Measurements from ENCODE around the gene CDC6.

CDC6 gene

DNA sequence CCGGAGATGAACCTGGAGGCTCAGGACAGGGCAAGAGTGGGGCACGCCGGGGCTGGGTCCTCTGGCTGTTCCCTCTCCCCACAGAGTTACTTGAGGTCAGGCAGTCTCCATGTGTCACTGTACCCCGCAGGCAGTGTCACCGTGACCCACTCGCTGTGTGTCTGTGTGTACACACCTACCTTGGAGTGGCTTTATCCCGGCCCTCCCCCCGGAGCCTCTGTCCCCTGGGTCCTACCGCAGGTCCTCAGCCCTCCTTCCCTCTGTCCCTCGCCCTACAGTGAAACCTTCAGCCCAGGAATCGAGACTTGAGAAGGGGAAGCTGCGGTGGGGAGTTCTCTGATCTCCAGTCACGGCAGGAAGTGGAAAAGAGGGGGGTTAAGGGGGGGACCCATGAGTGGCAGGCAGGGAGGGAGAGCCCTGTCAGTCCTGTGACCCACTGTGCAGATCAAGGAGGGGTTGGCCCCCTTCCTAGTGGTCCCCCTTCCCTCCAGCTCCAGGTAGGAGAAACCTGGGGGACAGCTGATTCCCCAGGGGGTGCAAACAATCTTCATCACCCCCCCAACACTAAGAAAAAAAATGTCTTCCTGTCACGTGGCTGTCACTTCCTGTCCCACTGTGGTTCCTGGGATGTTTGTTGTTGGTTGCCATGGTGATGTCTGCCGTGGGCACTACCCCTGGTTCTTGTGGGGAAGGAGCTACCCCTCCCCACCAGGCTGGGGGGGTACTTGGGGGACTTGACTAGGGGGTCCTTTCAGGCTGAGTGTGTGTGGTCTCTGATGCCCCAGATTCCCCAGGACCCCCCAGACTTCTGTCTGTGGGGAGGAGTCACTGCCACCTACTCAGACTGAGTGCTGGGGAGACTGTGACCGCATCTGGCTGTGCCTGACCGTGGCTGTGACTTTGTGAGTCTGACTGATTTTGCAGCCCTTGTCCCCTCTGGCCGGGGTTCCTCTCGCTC is 35.0 kb downstream of the CDC6 start:
- DNase-seq (ENCODE audit: low read depth in 2 of 2, low spot score in 1 of 2): peak; percentile 79 to 83

DNA sequence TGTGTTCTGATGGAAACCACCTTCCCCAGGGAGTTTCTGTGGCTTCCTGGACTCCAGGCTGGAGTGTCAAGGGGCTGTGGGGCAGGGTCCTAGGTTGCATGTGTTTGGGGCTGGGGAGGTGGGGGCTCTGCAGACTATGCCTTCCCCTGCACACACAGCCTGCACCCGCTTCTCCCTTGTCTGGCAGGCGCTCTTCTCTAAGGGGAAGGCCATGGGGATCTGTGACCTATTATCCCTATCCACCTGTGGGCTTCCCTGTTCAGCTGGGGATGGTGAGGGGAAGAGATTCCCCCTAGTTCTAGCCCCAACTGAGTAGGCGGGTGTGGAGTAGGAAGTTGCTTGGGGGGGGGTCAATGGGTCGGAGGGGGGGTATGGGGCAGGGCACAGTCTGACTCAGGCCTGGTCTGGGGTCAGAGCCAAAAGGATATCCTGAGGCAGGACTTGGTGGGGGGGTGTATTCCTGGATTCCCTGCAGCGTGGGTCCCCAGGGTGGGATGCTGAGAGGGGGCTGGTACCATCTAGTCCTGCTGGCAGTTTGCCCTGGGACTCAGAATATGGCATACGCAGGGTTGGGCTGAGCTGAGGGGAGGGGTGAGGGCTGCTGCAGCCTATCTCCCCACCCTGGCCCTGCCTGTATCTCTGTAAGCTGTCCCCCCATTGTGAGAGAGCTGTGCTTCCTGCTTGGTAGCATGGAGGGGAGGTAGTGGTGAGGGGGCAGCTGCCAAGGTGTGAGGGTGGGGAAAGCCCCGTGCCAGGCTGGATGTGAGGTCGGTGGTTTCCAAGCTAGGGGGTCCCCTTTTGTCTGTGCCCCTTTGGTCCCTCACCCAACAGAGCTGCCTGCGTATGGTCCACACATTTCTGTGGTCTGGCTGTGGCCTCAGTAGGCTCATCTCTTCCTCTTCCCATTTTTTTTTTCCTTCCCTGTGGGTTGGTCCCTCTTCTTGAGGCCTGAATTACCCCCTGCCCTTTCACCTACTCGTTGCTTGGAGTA is 36.0 kb downstream of the CDC6 start:
- peak in 1 of 2 donors; percentile 58 for DNase-seq (ENCODE audit: low read depth in 2 of 2, low spot score in 1 of 2)

DNA sequence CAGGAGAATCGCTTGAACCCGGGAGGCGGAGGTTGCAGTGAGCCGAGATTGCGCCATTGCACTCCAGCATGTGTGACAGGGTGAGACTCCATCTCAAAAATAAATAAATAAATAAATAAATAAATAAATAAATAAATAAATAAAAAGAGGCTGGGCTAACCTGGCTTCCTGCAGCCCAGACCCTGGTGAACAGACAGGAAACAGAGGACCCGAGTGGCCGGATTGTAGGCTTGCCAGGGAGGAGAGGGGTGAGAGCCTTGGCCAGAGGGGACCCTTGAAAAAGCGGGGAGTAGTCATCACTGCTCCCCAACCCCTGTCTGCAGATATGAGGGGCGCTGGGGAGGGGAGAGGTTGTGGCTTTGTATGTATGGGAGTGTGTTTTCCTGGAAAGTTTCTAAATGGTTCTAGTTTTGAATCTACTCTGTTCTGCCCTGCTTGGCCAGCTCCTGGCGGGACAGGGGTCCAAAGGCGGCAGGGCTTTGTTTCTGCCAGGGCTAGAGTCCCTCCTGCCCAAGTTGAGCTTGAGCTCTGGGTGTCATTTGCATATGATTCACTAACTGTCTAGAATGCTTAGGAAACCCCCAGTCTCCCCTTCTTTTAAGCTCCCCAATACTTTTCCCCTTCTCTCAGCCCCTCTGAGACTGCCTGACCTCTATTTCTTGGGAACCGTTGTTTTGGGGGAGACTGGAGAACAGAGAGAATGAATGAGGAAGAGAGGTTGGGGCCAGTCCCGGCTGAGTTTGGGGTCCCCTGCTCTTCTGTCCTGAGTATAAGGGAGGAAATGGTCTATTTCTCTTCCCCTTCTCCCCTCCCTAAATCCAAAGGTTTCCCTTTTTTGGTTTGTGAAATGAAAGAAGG is 37.7 kb downstream of the CDC6 start:
- DNase-seq (ENCODE audit: low read depth in 2 of 2, low spot score in 1 of 2): no peak

DNA sequence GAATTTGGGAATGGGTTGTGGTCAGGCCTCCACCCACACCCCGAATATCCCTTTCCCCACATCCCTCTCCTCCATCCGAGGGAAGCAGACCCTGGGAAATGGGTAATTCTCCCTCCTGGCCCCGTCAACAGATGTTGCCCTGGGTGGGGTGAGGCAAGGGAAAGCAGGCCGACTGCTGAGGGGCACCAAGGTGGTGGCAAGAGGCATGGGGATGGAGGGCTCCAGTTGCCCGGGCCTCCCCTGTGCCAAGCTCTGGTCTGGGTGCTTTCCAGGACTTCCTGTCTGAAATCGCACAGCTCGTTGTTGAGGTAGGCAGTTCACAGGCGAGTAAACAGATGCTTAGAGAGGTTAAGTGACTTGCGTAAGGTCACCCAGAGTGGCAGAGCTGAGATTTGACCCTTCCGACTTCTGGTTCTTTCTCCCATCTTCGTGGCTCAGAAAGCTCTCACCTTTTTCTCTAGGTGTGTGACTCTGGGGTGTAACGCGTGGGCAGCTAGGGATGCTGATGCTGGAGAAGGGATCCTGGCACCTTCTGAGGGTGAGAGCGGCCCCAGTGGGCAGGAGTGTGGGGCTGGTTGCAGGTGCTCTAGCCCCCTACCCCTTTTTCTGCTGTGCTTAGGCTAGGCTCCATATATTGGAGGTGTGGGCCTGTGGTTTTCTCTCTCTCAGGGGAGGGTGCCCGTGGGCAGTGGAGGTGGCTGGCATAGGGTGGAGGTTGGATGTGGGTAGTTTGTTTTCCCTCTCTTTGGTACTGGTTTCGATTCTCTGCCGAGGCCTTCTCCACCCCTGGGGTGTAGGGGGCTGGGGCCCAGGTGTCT is 38.5 kb downstream of the CDC6 start:
- no peak for DNase-seq (ENCODE audit: low read depth in 2 of 2, low spot score in 1 of 2)

DNA sequence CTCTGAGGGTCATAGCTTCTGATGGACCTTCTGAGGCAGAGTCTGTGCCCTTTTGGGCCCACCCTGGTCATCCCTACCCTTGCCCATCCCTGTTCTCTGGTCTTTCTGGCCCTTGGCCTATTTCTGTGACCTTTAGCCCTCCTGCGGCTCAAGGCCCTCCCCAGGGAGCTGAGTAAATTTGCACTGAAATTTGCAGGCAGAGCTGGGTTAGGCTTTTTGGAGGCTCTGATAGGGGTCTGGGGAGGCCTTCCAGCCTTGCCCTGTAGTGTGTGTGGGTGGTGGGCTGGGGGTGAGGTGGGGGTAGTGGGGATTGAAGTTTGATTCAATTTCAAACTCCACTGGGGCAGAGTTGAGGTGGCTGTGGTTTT is 39.1 kb downstream of the CDC6 start:
- no peak for DNase-seq (ENCODE audit: low read depth in 2 of 2, low spot score in 1 of 2)

DNA sequence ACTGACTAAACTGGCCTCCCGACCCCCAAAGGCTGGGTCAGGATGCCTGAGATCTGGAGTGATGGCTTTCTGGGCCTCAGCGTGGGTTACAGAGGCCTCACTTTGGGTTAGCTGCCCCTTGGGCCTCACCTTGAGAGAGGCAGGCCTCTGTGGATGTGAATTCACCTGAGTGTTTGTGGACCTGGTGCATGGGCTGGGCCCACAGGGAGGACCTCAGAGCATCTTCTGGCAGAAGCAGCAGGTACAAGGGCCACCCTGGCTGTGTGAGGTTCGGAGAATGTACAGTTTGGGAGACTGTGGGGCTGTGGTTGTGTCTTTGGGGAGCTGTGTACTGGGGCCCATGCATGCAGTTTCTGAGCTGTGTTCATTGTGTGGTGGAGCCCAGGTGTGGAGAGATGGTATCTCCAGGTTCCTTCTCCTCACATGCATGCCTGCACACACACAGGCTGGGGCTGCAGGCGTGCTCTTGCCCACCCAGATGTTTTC is 39.6 kb downstream of the CDC6 start:
- no peak for DNase-seq (ENCODE audit: low read depth in 2 of 2, low spot score in 1 of 2)

DNA sequence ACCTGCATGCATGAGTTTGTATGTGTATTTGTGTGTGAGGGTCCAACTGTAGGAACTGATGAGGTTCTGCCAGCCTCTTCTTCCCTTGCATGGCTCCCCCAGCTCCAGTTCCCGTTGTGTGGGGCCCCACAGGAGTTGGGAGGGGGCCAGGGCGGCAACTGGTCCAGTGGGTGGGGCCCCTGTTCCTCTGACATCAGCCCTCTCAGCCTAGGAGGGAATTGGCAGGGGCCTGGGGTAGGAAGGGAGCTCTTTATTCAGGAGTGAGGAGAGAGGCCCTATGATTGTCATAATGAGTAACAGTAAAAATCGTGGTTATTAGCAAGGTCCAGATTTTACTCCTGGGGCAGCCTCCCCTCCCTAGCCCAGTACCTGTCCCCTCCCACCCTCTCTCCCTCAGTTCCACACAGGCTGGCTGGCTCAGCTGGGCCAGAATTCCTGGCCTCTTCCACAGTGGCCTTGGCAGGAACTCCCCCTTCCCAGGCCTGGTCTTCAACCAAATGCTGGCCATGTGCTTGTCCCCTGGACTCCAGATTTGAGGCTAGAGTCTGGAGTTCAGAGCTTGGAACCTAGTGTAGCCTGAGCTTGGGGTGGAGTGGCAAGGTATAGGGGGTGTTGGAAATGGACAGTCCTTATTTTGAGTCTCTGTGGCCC is 40.2 kb downstream of the CDC6 start:
- no peak for DNase-seq (ENCODE audit: low read depth in 2 of 2, low spot score in 1 of 2)

DNA sequence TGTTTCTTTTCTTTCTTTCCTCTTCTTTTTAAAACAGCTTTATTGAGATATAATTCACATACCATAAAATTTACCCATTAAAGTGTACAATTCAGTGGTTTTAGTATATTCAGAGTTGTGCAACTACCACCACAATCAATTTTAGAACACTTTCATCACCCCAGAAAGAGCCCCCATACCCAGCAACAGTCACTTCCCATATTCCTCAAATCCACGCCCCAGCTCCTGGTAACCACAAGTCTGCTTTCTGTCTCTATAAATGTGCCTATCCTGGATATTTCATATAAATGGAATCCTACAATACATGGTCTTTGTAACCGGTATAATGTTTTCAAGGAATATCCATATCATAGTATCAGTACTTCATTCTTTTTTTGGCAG is 40.7 kb downstream of the CDC6 start:
- no peak for DNase-seq (ENCODE audit: low read depth in 2 of 2, low spot score in 1 of 2)

DNA sequence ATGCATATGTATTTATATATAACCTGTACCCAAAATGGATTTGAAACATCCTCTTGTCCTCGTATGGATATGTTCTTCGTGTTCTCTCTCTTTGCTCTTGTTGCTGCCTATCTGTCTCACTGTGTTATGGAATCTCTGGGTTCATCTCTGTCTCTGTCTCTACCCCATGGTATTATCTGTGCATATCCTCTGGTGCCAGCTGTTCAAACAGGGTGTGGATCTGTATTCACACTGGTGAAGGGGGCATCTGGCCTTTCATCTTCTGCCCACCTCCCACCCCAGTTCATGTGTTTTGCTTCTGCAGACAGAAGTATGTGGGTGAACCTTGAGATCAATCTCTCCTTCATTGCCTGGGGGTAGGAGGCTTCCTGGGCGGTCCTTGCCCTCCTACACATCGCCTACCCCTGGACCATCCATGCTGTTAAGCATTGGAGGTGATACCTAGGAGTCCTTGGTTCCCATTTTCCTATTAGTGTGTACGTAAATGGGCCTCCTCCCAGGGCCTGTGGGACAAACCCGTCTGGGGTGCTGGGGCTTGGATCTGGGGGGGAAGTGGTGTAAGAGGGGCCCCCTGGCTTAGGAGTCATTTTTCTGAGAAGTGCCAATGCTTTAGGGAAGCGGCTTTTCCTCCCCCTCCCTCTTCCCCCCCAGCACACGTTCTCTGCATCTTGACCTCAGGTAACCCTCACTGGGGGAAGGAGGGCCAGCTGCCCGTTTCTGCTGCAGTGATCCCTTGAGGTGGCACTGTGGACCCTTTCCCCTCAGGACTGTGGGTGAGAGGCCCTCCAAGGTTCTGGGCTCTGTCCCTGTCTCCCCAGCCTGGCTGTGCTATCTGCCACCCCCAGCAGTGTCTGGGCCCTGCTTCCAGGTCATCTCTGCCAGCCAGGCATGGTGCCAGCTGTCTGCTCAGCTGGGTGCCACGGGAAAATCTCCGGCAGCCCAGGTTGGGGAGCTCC is 42.4 kb downstream of the CDC6 start:
- no peak for DNase-seq (ENCODE audit: low read depth in 2 of 2, low spot score in 1 of 2)

DNA sequence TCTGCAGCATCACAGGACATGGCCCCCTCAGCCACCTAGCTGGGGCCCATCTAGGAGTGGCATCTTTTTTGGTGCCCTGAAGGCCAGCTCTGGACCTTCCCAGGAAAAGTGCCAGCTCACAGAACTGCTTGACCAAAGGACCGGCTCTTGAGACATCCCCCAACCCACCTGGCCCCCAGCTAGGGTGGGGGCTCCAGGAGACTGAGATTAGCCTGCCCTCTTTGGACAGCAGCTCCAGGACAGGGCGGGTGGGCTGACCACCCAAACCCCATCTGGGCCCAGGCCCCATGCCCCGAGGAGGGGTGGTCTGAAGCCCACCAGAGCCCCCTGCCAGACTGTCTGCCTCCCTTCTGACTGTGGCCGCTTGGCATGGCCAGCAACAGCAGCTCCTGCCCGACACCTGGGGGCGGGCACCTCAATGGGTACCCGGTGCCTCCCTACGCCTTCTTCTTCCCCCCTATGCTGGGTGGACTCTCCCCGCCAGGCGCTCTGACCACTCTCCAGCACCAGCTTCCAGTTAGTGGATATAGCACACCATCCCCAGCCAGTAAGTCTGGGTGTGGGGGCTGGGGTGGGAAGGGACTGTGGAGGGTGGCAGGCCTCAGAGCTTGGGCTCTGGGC is 43.3 kb downstream of the CDC6 start:
- DNase-seq (ENCODE audit: low read depth in 2 of 2, low spot score in 1 of 2): no peak

DNA sequence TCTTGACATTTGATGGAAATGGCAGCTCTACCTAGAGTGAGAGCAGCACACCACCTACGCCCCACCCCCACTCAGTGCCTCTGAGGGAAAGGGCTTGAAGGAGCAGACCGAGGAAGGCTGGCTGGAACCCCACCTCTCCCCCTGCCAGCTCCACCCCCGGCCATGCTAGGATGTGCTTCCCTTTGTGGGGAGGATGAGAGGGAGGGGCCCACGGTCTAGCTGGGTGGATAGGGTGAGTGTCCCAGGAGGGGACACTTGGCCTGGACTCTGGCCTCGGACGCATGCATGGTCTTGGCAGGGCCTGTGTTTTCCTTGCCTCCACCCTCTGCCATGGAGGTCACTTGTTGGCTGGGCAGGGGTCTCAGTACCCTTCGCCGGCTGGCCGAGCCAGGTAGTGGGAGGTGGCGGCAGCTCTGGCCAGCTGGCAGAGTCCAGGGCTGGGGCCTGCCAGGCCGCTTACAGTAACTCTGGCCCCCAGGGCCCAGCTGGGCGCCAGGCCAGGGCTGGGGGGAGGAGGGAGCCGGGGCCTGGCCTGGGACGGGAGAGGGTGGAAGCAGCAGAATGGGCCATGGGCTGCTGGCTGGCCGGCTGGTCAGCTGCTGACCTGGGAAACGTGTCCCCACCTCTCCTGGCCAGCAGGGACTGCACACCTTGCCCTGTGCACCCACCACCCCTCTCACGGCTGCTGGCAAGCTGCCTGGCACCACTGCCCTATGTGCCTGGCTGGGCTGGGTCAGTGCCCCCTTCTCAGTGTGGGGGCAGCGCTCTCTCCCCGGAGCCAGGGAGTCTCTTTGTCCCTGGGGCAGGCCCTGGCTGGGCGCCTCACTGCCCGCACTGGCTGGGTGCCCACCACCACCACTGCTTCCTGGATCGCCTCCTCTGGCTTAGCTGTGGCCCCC is 44.3 kb downstream of the CDC6 start:
- no peak for DNase-seq (ENCODE audit: low read depth in 2 of 2, low spot score in 1 of 2)

DNA sequence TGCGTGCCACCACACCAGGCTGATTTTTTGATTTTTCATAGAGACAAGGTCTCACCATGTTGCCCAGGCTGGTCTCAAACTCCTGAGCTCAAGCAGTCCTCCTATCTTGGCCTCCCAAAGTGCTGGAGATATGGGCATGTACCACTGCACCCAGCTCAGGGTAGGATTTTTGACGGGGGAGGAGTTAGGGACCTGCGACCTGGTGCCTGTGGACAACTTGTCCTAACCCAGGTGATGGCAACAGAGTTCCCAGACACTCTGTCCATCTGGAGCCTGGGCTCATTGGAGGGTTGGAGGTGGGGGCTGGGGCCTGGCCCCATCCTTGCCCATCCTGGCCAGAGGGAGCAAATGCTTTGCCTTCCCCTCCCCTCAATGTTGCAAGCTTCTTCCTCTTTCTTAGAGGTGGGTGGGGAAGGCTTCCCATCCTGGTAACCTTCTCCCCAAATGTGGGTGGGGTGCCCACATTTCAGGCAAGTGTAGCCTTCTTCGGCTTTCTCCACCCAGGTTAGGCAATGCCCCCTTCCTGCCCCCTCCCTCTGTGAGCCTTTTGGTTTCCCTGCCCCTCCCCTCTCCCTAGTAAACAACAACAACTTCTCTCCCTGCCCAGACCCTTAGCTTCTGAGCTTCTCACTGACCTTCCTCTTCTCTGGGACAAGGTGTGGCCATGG is 46.2 kb downstream of the CDC6 start:
- no peak for DNase-seq (ENCODE audit: low read depth in 2 of 2, low spot score in 1 of 2)

DNA sequence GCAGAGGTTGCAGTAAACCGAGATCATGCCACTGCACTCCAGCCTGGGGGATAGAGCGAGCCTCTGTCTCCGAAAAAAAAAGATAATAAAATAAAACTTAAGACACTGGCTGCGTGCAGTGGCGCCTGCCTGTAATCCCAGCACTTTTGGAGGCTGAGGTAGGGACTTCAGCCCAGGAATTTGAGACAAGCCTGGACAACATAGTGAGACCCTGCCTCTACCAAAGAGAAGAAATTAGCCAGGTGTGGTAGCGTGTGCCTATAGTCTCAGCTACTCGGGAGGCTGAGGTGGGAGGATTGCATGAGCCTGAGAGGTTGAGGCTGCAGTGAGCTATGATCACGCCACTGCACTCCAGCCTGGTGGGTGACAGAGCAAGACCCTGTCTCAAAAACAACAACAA is 47.9 kb downstream of the CDC6 start:
- DNase-seq (ENCODE audit: low read depth in 2 of 2, low spot score in 1 of 2): no peak

DNA sequence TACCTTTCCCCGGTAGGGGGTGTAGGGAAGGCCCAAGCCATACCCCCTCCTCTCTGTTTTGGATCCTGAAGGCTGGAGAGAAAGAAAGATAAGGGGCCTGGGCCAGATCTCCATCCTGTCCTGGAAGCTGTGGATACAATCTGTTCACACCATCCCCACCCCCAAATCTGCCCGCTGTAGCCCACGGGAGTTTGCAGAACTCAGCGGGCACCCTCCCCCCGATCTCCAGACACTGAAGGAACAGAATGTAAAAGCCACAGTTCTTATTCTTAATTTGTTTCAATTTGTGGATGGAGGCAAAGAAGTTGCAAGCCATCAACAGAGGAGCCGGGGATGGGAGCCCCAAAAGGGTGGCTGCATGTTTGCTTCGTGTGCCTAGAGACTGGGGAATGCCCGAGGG is 49.7 kb downstream of the CDC6 start:
- DNase-seq (ENCODE audit: low read depth in 2 of 2, low spot score in 1 of 2): no peak

DNA sequence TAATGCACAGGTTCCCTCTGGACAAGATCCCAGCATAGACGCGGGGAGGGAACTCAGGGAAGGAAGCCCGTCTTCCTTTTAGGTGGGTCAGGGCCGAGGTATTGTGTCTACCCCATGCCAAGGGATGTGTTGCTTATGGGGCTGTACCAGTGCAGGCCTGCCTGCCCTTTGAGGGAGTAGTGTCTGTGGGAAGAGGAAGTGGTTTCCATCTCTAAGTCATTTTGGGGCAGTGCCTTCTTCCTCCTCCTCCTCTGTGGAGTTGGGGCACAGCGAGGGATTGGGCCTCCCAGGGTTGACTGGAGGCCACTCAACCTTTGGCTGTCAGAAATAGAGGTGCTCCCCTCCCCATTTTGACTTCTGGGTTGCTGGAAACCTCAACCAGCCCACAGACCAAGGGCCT is 50.4 kb downstream of the CDC6 start:
- DNase-seq (ENCODE audit: low read depth in 2 of 2, low spot score in 1 of 2): no peak

DNA sequence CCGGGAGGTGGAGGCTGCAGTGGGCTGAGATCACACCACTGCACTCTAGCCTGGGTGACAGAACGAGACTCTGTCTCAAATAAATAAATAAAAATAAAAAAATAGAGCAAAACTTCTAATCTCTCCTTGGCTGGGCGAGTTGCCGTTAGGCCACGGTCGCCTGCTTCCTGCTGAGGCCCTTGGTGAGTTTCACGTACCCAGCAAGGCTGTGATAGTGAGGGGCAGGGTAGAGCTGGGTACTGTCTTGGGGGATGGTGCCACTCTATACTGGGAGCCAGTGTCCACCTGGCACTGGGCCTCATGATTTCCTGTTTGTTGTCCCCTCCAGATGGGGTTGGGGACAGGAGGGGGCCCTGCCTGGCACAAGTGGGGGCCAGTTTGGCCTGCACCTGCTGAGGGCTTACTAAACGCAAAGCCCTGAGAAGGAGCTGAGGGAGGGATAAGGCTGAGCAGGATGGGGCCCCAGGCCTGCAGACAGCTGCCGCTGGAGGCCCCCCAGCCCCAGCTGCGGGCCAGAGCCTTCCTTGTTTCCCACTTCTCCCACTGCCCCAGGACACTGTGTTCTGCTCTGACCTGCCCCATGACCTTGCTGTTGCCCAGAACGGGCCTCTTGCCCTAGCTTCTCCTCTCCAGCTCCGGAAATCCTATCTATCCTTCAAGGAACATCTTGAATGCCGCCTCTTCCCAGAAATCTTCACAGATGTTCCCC is 51.4 kb downstream of the CDC6 start:
- DNase-seq (ENCODE audit: low read depth in 2 of 2, low spot score in 1 of 2): no peak
